HPDE6-E6E7 (cell line): ENCODE measurements around the gene PLAU.
"Not testable (repeated sequence)": the region's sequence is repeated elsewhere in the genome, so short reads cannot be mapped to it uniquely, and the experiment has no call there.

Experiments used
- DNase-seq: peaks from one replicate; pipeline ENCODE4 v3.0.0; 2011; ENCODE audit warnings: missing footprints; ENCODE audit errors: extremely low spot score

Gene PLAU

GRCh38 chr10:73950155-73950948 is 39.4 kb downstream of the PLAU start:
- DNase-seq, result no peak

GRCh38 chr10:73953665-73954064 is 42.7 kb downstream of the PLAU start:
- DNase-seq, result no peak

GRCh38 chr10:73954737-73955136 is 43.8 kb downstream of the PLAU start:
- DNase-seq, result no peak

- no peak for DNase-seq
These were observed 44.8 kb downstream of the PLAU start for GRCh38 chr10:73955719-73956118.

- DNase-seq, result no peak
These were observed 45.8 kb downstream of the PLAU start for GRCh38 chr10:73956476-73957359.

- no peak for DNase-seq
These were observed 48.7 kb downstream of the PLAU start for GRCh38 chr10:73959484-73960243.

- no peak for DNase-seq
These were observed 51.5 kb downstream of the PLAU start for GRCh38 chr10:73962386-73962785.

- DNase-seq, result not testable (repeated sequence)
These were observed 52.6 kb downstream of the PLAU start for GRCh38 chr10:73963533-73963932.

- DNase-seq, result no peak
These were observed 53.8 kb downstream of the PLAU start for GRCh38 chr10:73964743-73965142.

- not testable (repeated sequence) for DNase-seq
These were observed 54.4 kb downstream of the PLAU start for GRCh38 chr10:73965267-73965889.

GRCh38 chr10:73965890-73966768 is 55.2 kb downstream of the PLAU start:
- DNase-seq, result peak; percentile 49

GRCh38 chr10:73967022-73967429 is 56.1 kb downstream of the PLAU start:
- DNase-seq, result no peak
